WTC11 (cell line): Measurements from ENCODE around the gene STAT6.

ENCODE experiments used
- FOXP1 ChIP-seq: sonication (generic); formaldehyde crosslinking; IDR thresholded peaks from 2 replicates; pipeline ENCODE4 v1.8.0; 2022; ENCODE audit warnings: missing genetic modification reagents, mild to moderate bottlenecking, moderate library complexity, borderline replicate concordance
- JUN ChIP-seq: sonication (generic); formaldehyde crosslinking; IDR thresholded peaks from 2 replicates; pipeline ENCODE4 v1.8.0; 2023; ENCODE audit warnings: mild to moderate bottlenecking, missing genetic modification reagents

DNA sequence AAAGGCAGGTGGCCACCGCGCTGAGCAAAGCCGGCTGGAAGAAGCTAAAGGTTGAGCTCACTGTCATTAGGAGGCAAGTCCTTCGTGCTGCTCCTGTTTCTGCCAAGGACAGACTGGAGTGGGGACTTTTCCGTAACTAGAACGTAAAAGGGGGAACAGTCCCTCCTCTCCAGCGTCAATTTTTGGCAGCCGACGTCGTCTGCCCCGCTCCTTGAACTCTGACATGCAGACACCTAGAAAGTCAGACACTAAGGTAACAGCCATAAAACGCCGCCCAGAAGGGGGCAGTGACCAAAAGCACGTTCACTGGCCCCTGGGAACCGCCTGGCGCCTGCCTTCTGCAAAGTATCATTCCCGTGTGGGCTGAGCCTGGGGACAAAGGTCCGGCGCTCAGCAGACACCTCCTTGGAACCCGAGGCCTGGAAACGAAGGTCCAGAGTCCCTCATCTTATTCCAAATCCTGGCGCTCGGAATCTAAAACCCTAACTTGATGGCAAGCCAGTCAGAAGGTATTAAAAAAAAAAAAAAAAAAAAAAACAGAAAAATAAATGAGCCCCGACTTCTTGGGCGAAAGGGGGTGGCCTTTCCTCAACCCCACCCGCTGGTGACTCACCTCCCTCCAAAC lies 16.1 kb upstream of the STAT6 start:
- TF ChIP-seq JUN (CRISPR knock-in tag) (no peak), FOXP1 (CRISPR knock-in tag) (no peak)
